Stimulated activated naive B cell treated with anti-CD40 and anti-IgM and Interleukin-4, amounts not matched to agents 10 μg/mL and 1 μg/mL and 100 μg/mL, for 72 hours (primary cell): ENCODE measurements around the gene KNDC1.

Experiments
- ATAC-seq, 2 donors: fragments of 150-1000 bp; cut with Tn5 transposase; replicated peaks; 2 replicates each; pipeline ENCODE4 v1.10.0; 2021; ENCODE audit warnings: moderate library complexity in 1 of 2
- DNase-seq: peaks from one replicate; pipeline ENCODE4 v3.0.0; 2021
- H3K27ac Mint-ChIP-seq: one replicate; pipeline ENCODE4 v1.8.0; 2022; ENCODE audit warnings: mild to moderate bottlenecking, mixed read lengths
- H3K27me3 Mint-ChIP-seq, 2 donors: one replicate each; pipeline ENCODE4 v1.8.0; 2022; ENCODE audit warnings: mixed read lengths in 2 of 2
- H3K36me3 Mint-ChIP-seq, 2 donors: one replicate each; pipeline ENCODE4 v1.8.0; 2022; ENCODE audit warnings: mixed read lengths in 2 of 2, mild to moderate bottlenecking in 1 of 2
- H3K4me1 Mint-ChIP-seq, 2 donors: one replicate each; pipeline ENCODE4 v1.8.0; 2022; ENCODE audit warnings: mixed read lengths in 2 of 2, mild to moderate bottlenecking in 1 of 2
- H3K4me3 Mint-ChIP-seq, 2 donors: one replicate each; pipeline ENCODE4 v1.8.0; 2022; ENCODE audit warnings: mild to moderate bottlenecking in 2 of 2, mixed read lengths in 2 of 2, moderate library complexity in 1 of 2
- H3K9me3 Mint-ChIP-seq, 2 donors: one replicate each; pipeline ENCODE4 v1.8.0; 2022; ENCODE audit warnings: mixed read lengths in 2 of 2, mild to moderate bottlenecking in 1 of 2

The KNDC1 gene

DNA sequence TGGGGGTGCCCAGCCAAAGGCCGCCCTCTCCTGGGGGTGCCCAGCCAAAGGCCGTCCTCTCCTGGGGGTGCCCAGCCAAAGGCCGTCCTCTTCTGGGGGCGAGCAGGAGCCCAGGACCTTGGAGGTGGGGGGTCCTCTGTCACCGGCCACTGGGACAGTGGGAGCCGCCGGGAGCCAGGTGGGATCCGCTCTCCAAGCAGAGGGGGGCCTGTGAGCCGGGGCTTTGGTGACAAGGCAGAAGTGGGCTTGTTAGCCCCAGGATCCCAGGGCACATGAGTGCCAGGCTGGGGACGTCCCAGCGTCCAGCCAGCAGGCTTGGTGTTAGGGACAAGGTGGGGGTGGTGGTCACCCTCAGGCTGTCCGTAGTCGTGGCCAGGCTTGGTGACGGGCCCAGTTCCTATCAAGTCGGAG lies 40.6 kb downstream of the KNDC1 start:
- peaks cover 13 to 19% of the 10 kb centered on the region in 2 donors for H3K27me3 Mint-ChIP-seq
- no peaks in the 10 kb centered on the region for H3K9me3 Mint-ChIP-seq
- no peak overlapping the region for H3K27ac Mint-ChIP-seq
- no peak for ATAC-seq
- H3K4me1 Mint-ChIP-seq = no peaks in the 10 kb centered on the region
- no peak for DNase-seq
- H3K36me3 Mint-ChIP-seq = no peaks in the 10 kb centered on the region
- H3K4me3 Mint-ChIP-seq = no peak overlapping the region

DNA sequence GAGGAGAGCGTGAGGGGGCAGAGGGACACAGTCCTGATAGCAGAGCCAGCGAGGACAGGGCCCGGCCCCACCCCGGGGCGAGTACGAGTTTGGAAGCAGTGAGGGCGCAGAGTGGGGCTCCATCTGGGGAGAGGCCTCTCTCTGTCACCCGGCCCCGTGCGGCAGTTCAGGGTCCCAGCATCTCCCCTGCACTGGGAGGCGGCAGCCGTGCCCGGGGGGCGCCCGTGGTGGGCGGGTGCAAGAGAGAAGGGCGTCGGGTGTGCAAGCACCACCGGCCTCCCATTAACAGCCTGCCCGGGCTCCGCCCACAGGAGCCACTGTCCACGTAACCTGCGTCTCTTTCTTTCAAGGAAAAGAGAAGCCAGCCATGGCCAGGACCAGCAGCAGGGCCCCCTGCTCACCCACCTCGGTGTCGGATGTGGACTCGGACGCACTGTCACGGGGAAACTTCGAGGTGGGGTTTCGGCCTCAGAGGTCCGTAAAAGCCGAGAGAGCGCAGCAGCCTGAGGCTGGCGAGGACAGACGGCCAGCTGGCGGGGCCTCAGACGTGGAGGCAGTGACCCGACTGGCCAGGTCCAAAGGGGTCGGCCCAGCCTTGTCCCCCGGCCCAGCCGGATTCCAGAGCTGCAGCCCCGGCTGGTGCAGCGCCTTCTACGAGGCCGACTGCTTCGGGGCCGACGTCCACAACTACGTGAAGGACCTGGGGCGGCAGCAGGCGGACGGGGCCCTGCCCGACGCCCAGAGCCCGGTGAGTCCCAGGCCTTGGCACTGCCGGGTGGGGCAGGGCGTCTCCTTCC lies 41.3 kb downstream of the KNDC1 start:
- Mint-ChIP-seq H3K4me1 (no peaks in the 10 kb centered on the region), H3K27ac (no peak overlapping the region), H3K36me3 (no peaks in the 10 kb centered on the region), H3K9me3 (no peaks in the 10 kb centered on the region), H3K4me3 (no peak overlapping the region), H3K27me3 (peaks cover 10 to 14% of the 10 kb centered on the region in 2 donors)
- DNase-seq = no peak
- ATAC-seq = no peak

DNA sequence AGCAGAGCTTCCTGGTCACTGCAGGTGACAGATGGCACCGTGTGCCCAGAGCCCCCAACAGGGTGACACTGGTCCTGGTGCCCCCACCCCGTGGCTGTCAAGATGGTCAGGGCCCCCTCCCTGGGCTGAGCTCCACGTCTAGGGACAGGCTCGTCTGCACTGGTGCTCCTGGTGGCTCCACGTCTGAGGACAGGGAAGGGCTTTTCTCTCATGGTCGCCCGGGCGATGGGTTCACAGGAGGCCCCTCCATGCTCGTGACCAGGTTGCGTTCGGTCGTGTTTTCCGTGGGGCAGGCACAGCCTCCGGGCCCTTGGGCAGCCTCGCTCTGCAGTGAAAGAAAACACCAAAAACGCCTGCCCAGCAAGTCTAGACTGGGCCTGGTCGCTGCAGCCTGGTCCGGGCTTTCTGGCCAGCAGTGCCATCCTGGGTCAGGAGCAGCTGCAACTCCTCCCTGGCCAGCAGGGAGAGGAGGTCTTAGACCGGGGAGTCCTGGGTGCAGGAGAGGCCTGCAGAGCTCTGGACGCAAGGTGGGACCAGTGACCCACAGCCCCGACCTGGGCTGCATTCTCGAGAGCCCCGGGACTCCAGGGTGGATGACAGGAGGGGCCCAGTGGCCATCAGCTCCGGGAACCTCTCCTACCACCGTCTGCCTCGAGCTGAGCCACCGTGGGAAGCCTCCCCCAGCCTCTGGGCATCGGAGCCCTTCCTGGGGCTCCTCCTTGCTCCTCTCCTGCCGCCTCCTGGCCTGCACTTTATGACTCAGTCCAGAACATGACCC lies 42.1 kb downstream of the KNDC1 start:
- Mint-ChIP-seq H3K36me3 (no peaks in the 10 kb centered on the region), H3K27me3 (peaks cover 7 to 11% of the 10 kb centered on the region in 2 donors), H3K9me3 (no peaks in the 10 kb centered on the region), H3K4me1 (no peaks in the 10 kb centered on the region), H3K4me3 (no peak overlapping the region), H3K27ac (no peak overlapping the region)
- ATAC-seq (no peak), DNase-seq (no peak)

- DNase-seq = no peak
- no peaks in the 10 kb centered on the region for H3K4me1 Mint-ChIP-seq
- no peak overlapping the region for H3K27ac Mint-ChIP-seq
- ATAC-seq = no peak
- no peaks in the 10 kb centered on the region for H3K36me3 Mint-ChIP-seq
- H3K9me3 Mint-ChIP-seq = no peaks in the 10 kb centered on the region
- H3K4me3 Mint-ChIP-seq = no peak overlapping the region
- peaks cover 7 to 11% of the 10 kb centered on the region in 2 donors for H3K27me3 Mint-ChIP-seq
Observed at GRCh38 chr10:133202778-133203651, 43.0 kb downstream of the KNDC1 start.

- Mint-ChIP-seq H3K4me1 (no peaks in the 10 kb centered on the region), H3K27ac (no peak overlapping the region), H3K27me3 (peaks cover 7 to 11% of the 10 kb centered on the region in 2 donors), H3K36me3 (no peaks in the 10 kb centered on the region), H3K4me3 (no peak overlapping the region), H3K9me3 (no peaks in the 10 kb centered on the region)
- DNase-seq = no peak
- ATAC-seq = no peak
Observed at GRCh38 chr10:133203652-133204195, 43.7 kb downstream of the KNDC1 start.

GRCh38 chr10:133204226-133205015 lies 44.4 kb downstream of the KNDC1 start:
- Mint-ChIP-seq H3K4me1 (no peaks in the 10 kb centered on the region), H3K9me3 (no peaks in the 10 kb centered on the region), H3K4me3 (no peak overlapping the region), H3K36me3 (no peaks in the 10 kb centered on the region), H3K27me3 (peaks cover 7 to 11% of the 10 kb centered on the region in 2 donors), H3K27ac (no peak overlapping the region)
- DNase-seq (no peak), ATAC-seq (no peak)

GRCh38 chr10:133205146-133205545 lies 45.1 kb downstream of the KNDC1 start:
- Mint-ChIP-seq H3K4me3 (no peak overlapping the region), H3K36me3 (no peaks in the 10 kb centered on the region), H3K4me1 (no peaks in the 10 kb centered on the region), H3K27me3 (peaks cover 7 to 11% of the 10 kb centered on the region in 2 donors), H3K27ac (no peak overlapping the region), H3K9me3 (no peaks in the 10 kb centered on the region)
- ATAC-seq = no peak
- DNase-seq = no peak

- DNase-seq = no peak
- no peak overlapping the region for H3K27ac Mint-ChIP-seq
- no peaks in the 10 kb centered on the region for H3K36me3 Mint-ChIP-seq
- H3K9me3 Mint-ChIP-seq = no peaks in the 10 kb centered on the region
- H3K4me1 Mint-ChIP-seq = no peaks in the 10 kb centered on the region
- no peak for ATAC-seq
- no peak overlapping the region for H3K4me3 Mint-ChIP-seq
- peaks cover 7 to 14% of the 10 kb centered on the region in 2 donors for H3K27me3 Mint-ChIP-seq
Observed at GRCh38 chr10:133206356-133207040, 46.5 kb downstream of the KNDC1 start.

DNA sequence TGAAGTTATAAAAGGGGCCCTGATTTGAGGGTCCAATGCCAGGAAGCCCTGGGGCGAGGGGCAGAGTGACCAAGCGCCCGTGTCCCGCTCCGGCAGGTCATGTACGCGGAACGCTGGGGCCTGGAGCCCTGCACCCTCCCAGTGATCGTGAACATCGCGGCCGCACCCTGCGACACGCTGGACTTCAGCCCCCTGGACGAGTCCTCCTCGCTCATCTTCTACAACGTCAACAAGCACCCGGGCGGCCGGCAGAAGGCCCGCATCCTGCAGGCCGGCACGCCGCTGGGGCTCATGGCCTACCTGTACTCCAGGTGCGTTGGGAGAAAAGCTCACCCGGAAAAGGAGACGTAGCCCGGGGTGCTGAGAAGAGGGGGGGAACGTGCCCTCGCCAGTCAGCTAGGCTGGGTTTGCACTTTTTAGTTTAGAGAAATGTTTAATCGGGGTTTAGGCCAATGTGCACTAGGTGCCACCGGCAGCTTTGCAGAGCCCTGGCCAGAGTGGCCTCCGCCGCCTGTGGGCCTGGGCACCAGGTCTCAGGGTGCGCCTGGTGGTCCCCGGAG lies 47.1 kb downstream of the KNDC1 start:
- no peaks in the 10 kb centered on the region for H3K36me3 Mint-ChIP-seq
- H3K9me3 Mint-ChIP-seq = no peaks in the 10 kb centered on the region
- ATAC-seq (no peak), DNase-seq (no peak)
- H3K27ac Mint-ChIP-seq = no peak overlapping the region
- no peak overlapping the region for H3K4me3 Mint-ChIP-seq
- peaks cover 10 to 17% of the 10 kb centered on the region in 2 donors for H3K27me3 Mint-ChIP-seq
- H3K4me1 Mint-ChIP-seq = no peaks in the 10 kb centered on the region

DNA sequence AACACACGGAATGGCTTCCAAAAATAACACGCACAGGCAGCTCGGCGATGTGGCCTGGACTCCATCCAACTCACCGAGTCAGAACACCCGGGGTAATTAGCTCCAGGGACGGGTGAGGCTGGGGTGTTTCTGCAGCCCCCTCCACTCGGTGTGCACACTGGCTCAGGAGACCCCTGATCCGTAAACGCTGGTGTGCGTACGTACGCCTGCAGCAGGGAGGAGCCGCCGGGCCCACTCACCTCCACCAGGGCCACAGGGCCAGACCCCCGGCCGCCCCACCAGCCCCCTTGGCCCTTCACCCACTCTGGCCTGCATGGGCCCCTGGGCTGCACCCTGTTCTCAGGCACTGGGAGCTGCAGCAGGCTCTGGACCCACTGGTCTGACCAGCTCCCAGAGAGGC lies 47.6 kb downstream of the KNDC1 start:
- Mint-ChIP-seq H3K4me1 (no peaks in the 10 kb centered on the region), H3K27ac (no peak overlapping the region), H3K36me3 (no peaks in the 10 kb centered on the region), H3K9me3 (no peaks in the 10 kb centered on the region), H3K27me3 (peaks cover 12 to 17% of the 10 kb centered on the region in 2 donors), H3K4me3 (no peak overlapping the region)
- no peak for ATAC-seq
- DNase-seq = no peak

- no peaks in the 10 kb centered on the region for H3K9me3 Mint-ChIP-seq
- ATAC-seq (no peak), DNase-seq (no peak)
- H3K27ac Mint-ChIP-seq = no peak overlapping the region
- H3K4me3 Mint-ChIP-seq = no peak overlapping the region
- peaks cover 12 to 23% of the 10 kb centered on the region in 2 donors for H3K27me3 Mint-ChIP-seq
- H3K36me3 Mint-ChIP-seq = no peaks in the 10 kb centered on the region
- H3K4me1 Mint-ChIP-seq = no peaks in the 10 kb centered on the region
Observed at GRCh38 chr10:133208466-133208865, 48.4 kb downstream of the KNDC1 start.

DNA sequence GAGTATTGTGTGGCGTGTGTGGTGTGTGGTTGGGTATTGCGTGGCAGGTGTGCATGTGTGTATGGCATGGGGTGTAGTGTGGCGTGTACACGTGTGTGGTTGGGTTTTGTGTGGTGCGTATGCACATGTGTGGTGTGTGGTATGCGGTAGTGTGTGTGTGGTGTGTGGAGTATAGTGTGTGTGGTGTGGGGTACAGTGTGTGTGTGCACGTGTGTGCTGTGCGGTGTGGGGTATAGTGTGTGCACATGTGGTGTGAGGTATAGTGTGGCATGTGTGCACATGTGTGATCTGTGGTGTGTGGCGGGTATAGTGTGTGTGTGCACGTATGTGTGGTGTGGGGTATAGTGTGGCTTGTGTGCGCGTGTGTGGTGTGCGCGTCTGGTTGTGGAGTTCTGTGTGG lies 49.1 kb downstream of the KNDC1 start:
- H3K9me3 Mint-ChIP-seq = no peaks in the 10 kb centered on the region
- no peak overlapping the region for H3K4me3 Mint-ChIP-seq
- DNase-seq (no peak), ATAC-seq (no peak)
- no peak overlapping the region for H3K27ac Mint-ChIP-seq
- H3K36me3 Mint-ChIP-seq = no peaks in the 10 kb centered on the region
- peaks cover 12 to 26% of the 10 kb centered on the region in 2 donors for H3K27me3 Mint-ChIP-seq
- no peaks in the 10 kb centered on the region for H3K4me1 Mint-ChIP-seq

DNA sequence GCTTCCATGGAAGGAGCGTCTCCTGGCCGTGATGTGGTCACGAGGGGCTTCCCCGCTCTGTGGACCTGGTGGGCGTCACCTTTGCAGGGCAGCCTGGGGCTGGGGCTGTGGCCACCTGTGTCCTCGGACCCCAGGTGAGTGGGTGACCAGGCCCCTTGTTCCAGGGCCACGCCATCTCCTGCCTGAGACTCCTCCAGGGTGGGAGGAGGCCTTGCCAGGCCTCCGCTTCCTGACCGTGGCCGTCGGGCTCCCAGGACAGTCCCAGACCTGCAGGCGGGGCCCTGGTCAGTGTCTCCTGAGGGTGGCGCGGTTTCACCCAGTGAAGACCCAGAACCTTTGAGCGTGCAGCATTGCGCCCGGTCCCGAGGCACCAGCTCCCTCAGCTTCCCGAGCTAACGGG lies 49.6 kb downstream of the KNDC1 start:
- Mint-ChIP-seq H3K27me3 (peaks cover 12 to 30% of the 10 kb centered on the region in 2 donors), H3K9me3 (no peaks in the 10 kb centered on the region), H3K4me3 (no peak overlapping the region), H3K4me1 (no peaks in the 10 kb centered on the region), H3K27ac (no peak overlapping the region), H3K36me3 (no peaks in the 10 kb centered on the region)
- ATAC-seq (no peak), DNase-seq (no peak)
